Calu3 (cell line): ENCODE data around the gene POLR2M. TPM values are rescaled to one million over a fixed set of nuclear protein-coding genes. Genes with fewer than 3 reads are reported as not detected.

Experiments used
- Bru-seq: library from RNA; stranded (reverse); fragments of 400-500 nt; gene quantifications from one replicate; lab custom pipeline; 2021; lab: Mats Ljungman, UMichigan
- BruChase-seq, 2 experiments: library from RNA; stranded (reverse); fragments of 400-500 nt; gene quantifications; one replicate each; lab custom pipeline; 2021; lab: Mats Ljungman, UMichigan
- BruUV-seq: library from RNA; stranded (reverse); fragments of 400-500 nt; replicated peaks from 2 replicates; lab custom pipeline; 2021; lab: Mats Ljungman, UMichigan
- CTCF ChIA-PET: fragments of 300-600 bp; sonication (Branson Sonifier 250); formaldehyde crosslinking; loops from one replicate; lab custom pipeline; 2022; ENCODE audit warnings: antibody characterized with exemption; lab: Charles Lee
- DNase-seq: peaks from one replicate; pipeline ENCODE4 v3.0.0; 2022
- H3K27ac Mint-ChIP-seq: one replicate; pipeline ENCODE4 v1.8.0; 2022; ENCODE audit warnings: mixed read lengths; ENCODE audit not compliant: unreplicated experiment
- H3K27me3 Mint-ChIP-seq: one replicate; pipeline ENCODE4 v1.8.0; 2022; ENCODE audit warnings: mixed read lengths; ENCODE audit not compliant: unreplicated experiment
- H3K36me3 Mint-ChIP-seq: one replicate; pipeline ENCODE4 v1.8.0; 2022; ENCODE audit warnings: mild to moderate bottlenecking, moderate library complexity, mixed read lengths; ENCODE audit not compliant: insufficient read depth, unreplicated experiment
- H3K4me1 Mint-ChIP-seq: one replicate; pipeline ENCODE4 v1.8.0; 2022; ENCODE audit warnings: mild to moderate bottlenecking, low read depth, mixed read lengths; ENCODE audit not compliant: unreplicated experiment
- H3K4me3 Mint-ChIP-seq: one replicate; pipeline ENCODE4 v1.8.0; 2022; ENCODE audit warnings: mild to moderate bottlenecking, low read depth, moderate library complexity, mixed read lengths; ENCODE audit not compliant: unreplicated experiment
- H3K9me3 Mint-ChIP-seq: one replicate; pipeline ENCODE4 v1.8.0; 2022; ENCODE audit warnings: low read depth, mixed read lengths; ENCODE audit not compliant: unreplicated experiment
- CTCF ChIP-seq: fragments of 200-600 bp; IDR thresholded peaks from one replicate; pipeline ENCODE4 v1.8.0; 2022; ENCODE audit warnings: antibody characterized with exemption; ENCODE audit not compliant: unreplicated experiment
- intact Hi-C: fragments of 100-400 bp; cut with micrococcal nuclease; formaldehyde crosslinking; loops from one replicate; pipeline ENCODE4 v1.10.0; 2022; ENCODE audit not compliant: unreplicated experiment
- long read RNA-seq: library from polyadenylated mRNA; stranded (forward); transcript quantifications from one replicate; pipeline ENCODE4 v2.0.0, GENCODE V29; 2022
- total RNA-seq: library from RNA; stranded (reverse); gene quantifications from 2 replicates; pipeline ENCODE4 v1.2.3, GENCODE V29; 2022

POLR2M gene
- 102 and 107 TPM in 2 replicates for total RNA-seq
- percentile 97 among the genes with signal in this experiment for Bru-seq, nascent RNA
- percentile 99 among the genes with signal in this experiment for BruChase-seq, experiment 1, labeled RNA remaining after a 6-hour chase
- percentile 99 among the genes with signal in this experiment for BruChase-seq, experiment 2, labeled RNA remaining after a 2-hour chase
- long read RNA-seq, full-length matches to known transcripts = 49 of 53 reads
- long read RNA-seq, partial matches to known transcripts = 0 of 53 reads
- long read RNA-seq, other reads (novel, unspliced or antisense) = 4 of 53 reads

GRCh38 chr15:57706405-57707209, at the start of gene POLR2M:
Gene POLR2M (plus strand): TSS chr15:57706714. CDS start chr15:57706843, 129 bp downstream.
- no peaks in the 10 kb centered on the region for H3K9me3 Mint-ChIP-seq
- H3K27me3 Mint-ChIP-seq = no peaks in the 10 kb centered on the region
- peak within 1 kb of the TSS; percentile 78 for H3K4me3 Mint-ChIP-seq
- peak within 1 kb of the TSS; percentile 63 for H3K27ac Mint-ChIP-seq
- H3K4me1 Mint-ChIP-seq = peaks cover 34% of the 10 kb centered on the region
- H3K36me3 Mint-ChIP-seq = peaks cover 40% of the 10 kb centered on the region
- intact Hi-C loops = loop anchor here (1.0 to 5.0 kb wide), 3 partner anchors 31 to 144 kb away; no protein-coding TSS in a partner anchor
- TF ChIP-seq CTCF = no peak
- peak; percentile 96 for DNase-seq
- CTCF ChIA-PET = interaction anchor here (1.1 to 2.2 kb wide), 11 partner anchors 10 to 364 kb away, joined by 3 to 14 read pairs (median 5); no protein-coding TSS in a partner anchor
- BruUV-seq = no TSS peak

DNA sequence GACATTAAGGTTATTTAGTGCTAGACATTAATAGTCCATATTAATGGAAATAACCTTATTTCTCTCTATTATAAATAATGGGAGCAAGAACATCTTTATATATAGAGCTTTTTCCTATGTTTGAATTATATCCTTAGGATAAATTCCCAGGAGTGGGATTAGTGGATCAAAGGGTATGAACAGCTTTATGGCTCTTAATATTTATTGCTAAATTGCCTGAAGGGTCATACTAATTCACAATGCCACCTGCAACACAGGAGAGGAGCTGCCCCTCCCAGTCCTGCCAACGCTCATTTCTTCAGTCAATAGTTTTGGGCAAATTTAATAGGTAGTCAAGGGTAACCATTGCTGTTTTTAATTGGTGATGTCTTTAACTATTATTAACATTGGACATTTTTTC, 48.9 kb upstream of the POLR2M start:
- no peak for DNase-seq
- TF ChIP-seq CTCF = no peak
- CTCF ChIA-PET = no interaction called here
- intact Hi-C loops = no loop called here
- no peak overlapping the region for H3K27ac Mint-ChIP-seq
- H3K4me1 Mint-ChIP-seq = peaks cover 14% of the 10 kb centered on the region
- H3K36me3 Mint-ChIP-seq = no peaks in the 10 kb centered on the region
- no peaks in the 10 kb centered on the region for H3K27me3 Mint-ChIP-seq
- no TSS peak for BruUV-seq
- H3K9me3 Mint-ChIP-seq = no peaks in the 10 kb centered on the region
- H3K4me3 Mint-ChIP-seq = no peak overlapping the region

GRCh38 chr15:57662091-57662744, 44.3 kb upstream of the POLR2M start:
- no TSS peak for BruUV-seq
- no peaks in the 10 kb centered on the region for H3K9me3 Mint-ChIP-seq
- H3K27ac Mint-ChIP-seq = peak overlapping the region; percentile 33
- H3K4me3 Mint-ChIP-seq = no peak overlapping the region
- TF ChIP-seq CTCF = no peak
- H3K36me3 Mint-ChIP-seq = no peaks in the 10 kb centered on the region
- H3K4me1 Mint-ChIP-seq = peaks cover 46% of the 10 kb centered on the region
- intact Hi-C loops = loop anchor here (5.0 kb wide), 1 partner anchor 405 kb away; the partner anchor contains the start of gene ALDH1A2
- DNase-seq = peak; percentile 28
- no peaks in the 10 kb centered on the region for H3K27me3 Mint-ChIP-seq
- CTCF ChIA-PET = interaction anchor here (0.6 to 2.8 kb wide), 6 partner anchors 13 to 1439 kb away, joined by 3 to 14 read pairs (median 4); partner anchors contain the start of gene POLR2M

- H3K4me3 Mint-ChIP-seq = no peak overlapping the region
- no peak for TF ChIP-seq CTCF
- H3K9me3 Mint-ChIP-seq = no peaks in the 10 kb centered on the region
- no peaks in the 10 kb centered on the region for H3K27me3 Mint-ChIP-seq
- peak; percentile 31 for DNase-seq
- H3K27ac Mint-ChIP-seq = no peak overlapping the region
- H3K4me1 Mint-ChIP-seq = peaks cover 51% of the 10 kb centered on the region
- no peaks in the 10 kb centered on the region for H3K36me3 Mint-ChIP-seq
- intact Hi-C loops = loop anchor here (5.0 kb wide), 1 partner anchor 404 kb away; the partner anchor contains the start of gene ALDH1A2
- CTCF ChIA-PET = interaction anchor here (0.6 to 2.8 kb wide), 9 partner anchors 13 to 1440 kb away, joined by 3 to 14 read pairs (median 3); partner anchors contain the start of gene POLR2M
- BruUV-seq = no TSS peak
Measured at GRCh38 chr15:57662802-57663201, 43.7 kb upstream of the POLR2M start.
